Measurements from ENCODE around the gene CAPN13. TPM values are rescaled to one million over a fixed set of nuclear protein-coding genes. Genes with fewer than 3 reads are reported as not detected.

CAPN13 gene
- total and polyA plus RNA-seq, 3 donors from 2014 or later = 0.57 to 2.7 (median 2.2) TPM

- 76 to 77% methylated on average over 12 of the region's 12 CpGs for WGBS, 2 donors
- TF ChIP-seq CTCF (IDR thresholded peaks at IDR 0.05) (no peak), POLR2A (IDR thresholded peaks at IDR 0.05) (no peak)
- no peak for DNase-seq
- Histone ChIP-seq H3K9me3 (no peaks in the 10 kb centered on the region), H3K36me3 (ENCODE audit: low read depth, missing control alignments) (no peaks in the 10 kb centered on the region), H3K27ac (no peak overlapping the region), H3K27me3 (no peaks in the 10 kb centered on the region), H3K4me1 (no peaks in the 10 kb centered on the region), H3K4me3 (no peak overlapping the region)
- intact Hi-C loops (cut with DNase I; ENCODE audit: low total_unique reads) = no loop called here
Measured at GRCh38 chr2:30777661-30778505, 29.4 kb downstream of the CAPN13 start.

GRCh38 chr2:30776831-30777635 lies 30.2 kb downstream of the CAPN13 start:
- DNase-seq = no peak
- Histone ChIP-seq H3K9me3 (no peaks in the 10 kb centered on the region), H3K4me1 (no peaks in the 10 kb centered on the region), H3K27me3 (no peaks in the 10 kb centered on the region), H3K4me3 (no peak overlapping the region), H3K27ac (no peak overlapping the region), H3K36me3 (ENCODE audit: low read depth, missing control alignments) (no peaks in the 10 kb centered on the region)
- intact Hi-C loops (cut with DNase I; ENCODE audit: low total_unique reads) = no loop called here
- TF ChIP-seq POLR2A (IDR thresholded peaks at IDR 0.05) (no peak), CTCF (IDR thresholded peaks at IDR 0.05) (no peak)
- 72 to 82% methylated on average over 9 of the region's 9 CpGs for WGBS, 2 donors

GRCh38 chr2:30775833-30776232 lies 31.4 kb downstream of the CAPN13 start:
- Histone ChIP-seq H3K4me1 (no peaks in the 10 kb centered on the region), H3K27ac (no peak overlapping the region), H3K4me3 (no peak overlapping the region), H3K36me3 (ENCODE audit: low read depth, missing control alignments) (no peaks in the 10 kb centered on the region), H3K9me3 (no peaks in the 10 kb centered on the region), H3K27me3 (no peaks in the 10 kb centered on the region)
- intact Hi-C loops (cut with DNase I; ENCODE audit: low total_unique reads) = no loop called here
- TF ChIP-seq CTCF (IDR thresholded peaks at IDR 0.05) (no peak), POLR2A (IDR thresholded peaks at IDR 0.05) (no peak)
- peak; percentile 47 for DNase-seq
- 43 to 52% methylated on average over 7 of the region's 7 CpGs for WGBS, 2 donors

- H3K9me3 ChIP-seq = no peaks in the 10 kb centered on the region
- intact Hi-C loops (cut with DNase I; ENCODE audit: low total_unique reads) = no loop called here
- 95 to 100% methylated on average over 1 to 3 of the region's 3 CpGs for WGBS, 2 donors
- H3K4me1 ChIP-seq = no peaks in the 10 kb centered on the region
- no peak for DNase-seq
- no peaks in the 10 kb centered on the region for H3K36me3 ChIP-seq (ENCODE audit: low read depth, missing control alignments)
- TF ChIP-seq CTCF (IDR thresholded peaks at IDR 0.05) (no peak), POLR2A (IDR thresholded peaks at IDR 0.05) (no peak)
- no peak overlapping the region for H3K4me3 ChIP-seq
- H3K27me3 ChIP-seq = no peaks in the 10 kb centered on the region
- H3K27ac ChIP-seq = no peak overlapping the region
Measured at GRCh38 chr2:30772021-30772705, 35.1 kb downstream of the CAPN13 start.

Data from testis (tissue), 3 donors.